Endothelial cell of umbilical vein (primary cell): ENCODE results near the gene TXNRD2. TPM values are rescaled to one million over a fixed set of nuclear protein-coding genes. Genes with fewer than 3 reads are reported as not detected.

Experiments
- BruUV-seq: library from RNA; stranded (reverse); fragments of 400-500 nt; replicated peaks from 2 replicates; lab custom pipeline; 2021; lab: Mats Ljungman, UMichigan
- CTCF ChIA-PET: fragments of 300-600, 350-600 bp; sonication (Branson Sonifier 250); formaldehyde crosslinking; loops from one replicate; lab custom pipeline; 2021; ENCODE audit warnings: antibody characterized with exemption, inconsistent platforms; lab: Charles Lee
- POLR2A ChIA-PET: fragments of 300-600, 350-600 bp; sonication (Branson Sonifier 250); formaldehyde crosslinking; loops from one replicate; lab custom pipeline; 2021; ENCODE audit warnings: antibody characterized with exemption, inconsistent platforms; lab: Charles Lee
- DNase-seq: peaks from one replicate; pipeline ENCODE4 v3.0.0-alpha.2; 2011; ENCODE audit warnings: low read depth, low spot score
- FAIRE-seq: peaks from 2 replicates; lab custom pipeline; 2011; peaks lifted over from hg19 to GRCh38; lab: Jason Lieb, UNC
- H2AFZ ChIP-seq: 2 replicates; pipeline ENCODE4 v1.6.0; 2012; ENCODE audit warnings: low read depth, low read length, control low read depth, inconsistent platforms
- H3K27ac ChIP-seq: 2 replicates; pipeline ENCODE4 v1.5.1; 2011; ENCODE audit warnings: low read depth, mild to moderate bottlenecking, control low read depth, low read length, moderate library complexity; ENCODE audit not compliant: insufficient read depth
- H3K27me3 ChIP-seq, 2 experiments: 2 replicates each; pipeline versions ENCODE4 v1.6.0 to v1.6.1; 2011; ENCODE audit warnings: low read length in 2 of 2, mixed read lengths in 1 of 2; ENCODE audit not compliant: control insufficient read depth in 2 of 2, insufficient read depth in 2 of 2
- H3K36me3 ChIP-seq, 2 experiments: 2 replicates in 1 of 2; 3 replicates in 1 of 2; pipeline ENCODE4 v1.5.1; 2011; ENCODE audit warnings: low read length in 2 of 2, mild to moderate bottlenecking in 1 of 2, moderate library complexity in 1 of 2; ENCODE audit not compliant: control insufficient read depth in 2 of 2, insufficient read depth in 2 of 2; ENCODE audit errors: extremely low read depth in 1 of 2
- H3K4me1 ChIP-seq: 3 replicates; pipeline ENCODE4 v1.5.1; 2011; ENCODE audit warnings: mild to moderate bottlenecking, low read length; ENCODE audit not compliant: control insufficient read depth, insufficient read depth; ENCODE audit errors: extremely low read depth
- H3K4me2 ChIP-seq: 2 replicates; pipeline ENCODE4 v1.6.1; 2011; ENCODE audit warnings: low read length, control low read depth, mixed read lengths; ENCODE audit not compliant: insufficient read depth
- H3K4me3 ChIP-seq, 3 experiments: fragments of 200-600 bp in 1 of 3; sonication (generic), shearing (Covaris generic) in 1 of 3; replicated peaks in 1 of 3; 2 replicates each; pipeline ENCODE4 v1.5.1; 2011 to 2016; ENCODE audit warnings: control low read depth in 3 of 3, low read length in 3 of 3, mild to moderate bottlenecking in 2 of 3, inconsistent platforms in 1 of 3, low read depth in 1 of 3, moderate library complexity in 1 of 3; ENCODE audit not compliant: insufficient read depth in 1 of 3
- H3K79me2 ChIP-seq: 2 replicates; pipeline ENCODE4 v1.6.0; 2012; ENCODE audit warnings: low read length, inconsistent platforms; ENCODE audit not compliant: control insufficient read depth, insufficient read depth
- H3K9ac ChIP-seq: replicated peaks from 2 replicates; pipeline ENCODE3; 2011; ENCODE audit warnings: low read length, control low read depth; ENCODE audit not compliant: insufficient read depth; ENCODE audit errors: extremely low read depth
- H3K9me1 ChIP-seq: replicated peaks from 3 replicates; pipeline ENCODE4 v1.6.0; 2011; ENCODE audit warnings: mild to moderate bottlenecking, low read length; ENCODE audit not compliant: control insufficient read depth, insufficient read depth; ENCODE audit errors: extremely low read depth
- H3K9me3 ChIP-seq: replicated peaks from 2 replicates; pipeline ENCODE4 v1.5.1; 2012; ENCODE audit warnings: low read length, inconsistent platforms; ENCODE audit not compliant: control insufficient read depth, insufficient read depth
- H4K20me1 ChIP-seq: replicated peaks from 2 replicates; pipeline ENCODE3; 2011; ENCODE audit warnings: mild to moderate bottlenecking, low read length; ENCODE audit not compliant: control insufficient read depth, insufficient read depth; ENCODE audit errors: extremely low read depth
- CTCF ChIP-seq, 2 donors: IDR thresholded peaks; 1 replicate in 1 of 2; 2 replicates in 1 of 2; pipeline ENCODE4 v1.5.1; 2011; ENCODE audit warnings: low read length in 2 of 2, mild to moderate bottlenecking in 2 of 2, moderate library complexity in 2 of 2, control low read depth in 1 of 2, inconsistent platforms in 1 of 2, low read depth in 1 of 2; ENCODE audit not compliant: insufficient read depth in 1 of 2; ENCODE audit errors: extremely low read depth in 1 of 2
- EZH2 ChIP-seq: IDR thresholded peaks from 2 replicates; pipeline ENCODE4 v1.6.1; 2012; ENCODE audit warnings: borderline replicate concordance, low read depth, mild to moderate bottlenecking, moderate library complexity, low read length, inconsistent platforms; ENCODE audit not compliant: severe bottlenecking
- FOS ChIP-seq: IDR thresholded peaks from 2 replicates; pipeline ENCODE4 v1.6.1; 2011; ENCODE audit warnings: mild to moderate bottlenecking, low read length, moderate library complexity, borderline replicate concordance; ENCODE audit not compliant: insufficient read depth
- GATA2 ChIP-seq: IDR thresholded peaks from 2 replicates; pipeline ENCODE4 v1.7.0; 2011; ENCODE audit warnings: low read depth, mild to moderate bottlenecking, moderate library complexity, mixed read lengths, low read length; ENCODE audit not compliant: insufficient read length, insufficient read depth
- JUN ChIP-seq: IDR thresholded peaks from 2 replicates; pipeline ENCODE4 v1.6.1; 2011; ENCODE audit warnings: borderline replicate concordance, low read depth; ENCODE audit not compliant: insufficient read length, insufficient read depth
- MAX ChIP-seq: IDR thresholded peaks from 2 replicates; pipeline ENCODE4 v1.6.1; 2011; ENCODE audit not compliant: insufficient read depth, insufficient read length
- MYC ChIP-seq: IDR thresholded peaks from one replicate; pipeline ENCODE4 v1.6.1; 2011; ENCODE audit warnings: mild to moderate bottlenecking, low read depth, low read length
- POLR2A ChIP-seq: IDR thresholded peaks from 2 replicates; pipeline ENCODE4 v1.6.1; 2012; ENCODE audit warnings: low read depth, mild to moderate bottlenecking, control low read depth, low read length
- POLR2AphosphoS5 ChIP-seq: IDR thresholded peaks from 2 replicates; pipeline ENCODE4 v1.6.1; 2012; ENCODE audit warnings: low read depth, mild to moderate bottlenecking, control low read depth, low read length, moderate library complexity; ENCODE audit not compliant: insufficient read depth
- dilution Hi-C: fragments of 300-500 bp; cut with MboI; formaldehyde crosslinking; loops from one replicate; pipeline ENCODE4 v1.15.0; 2019; ENCODE audit warnings: low sequenced_read_pairs; ENCODE audit not compliant: extremely low pct_ligation_motif_present
- intact Hi-C: fragments of 100-400 bp; cut with micrococcal nuclease; formaldehyde crosslinking; loops from one replicate; pipeline ENCODE4 v1.10.0; 2022
- polyA plus RNA-seq, 4 experiments: library from polyadenylated mRNA; depleted of rRNA in 3 of 4; stranded (reverse) in 3 of 4; unstranded in 1 of 4; fragments of >200 nt; gene quantifications; 2 replicates each; pipeline versions ENCODE4 v1.2.1 to v1.2.3, GENCODE V29; 2011 to 2012; ENCODE audit warnings: missing spikeins in 1 of 4
- total RNA-seq: library from RNA; stranded (reverse); gene quantifications from 2 replicates; pipeline ENCODE4 v1.2.3, GENCODE V29; 2021

Gene TXNRD2
- total and polyA plus RNA-seq, 2 donors (not counting 3 experiments of a cell fraction or from before 2014, with no cell fraction given): 211 to 440 TPM

- H3K27me3 ChIP-seq: no peaks in the 10 kb centered on the region
- intact Hi-C loops: loop anchor here (1.0 to 2.0 kb wide), 3 partner anchors 10 to 68 kb away; no protein-coding TSS in a partner anchor
- peak; percentile 100 for FAIRE-seq
Measured at GRCh38 chr22:19880786-19881569, 60.6 kb downstream of the TXNRD2 start.

More at GRCh38 chr22:19880786-19881569, 60.6 kb downstream of the TXNRD2 start:
- Histone ChIP-seq H3K9ac (peak overlapping the region; percentile 95), H3K9me3 (no peaks in the 10 kb centered on the region), H4K20me1 (no peaks in the 10 kb centered on the region), H3K79me2 (peaks cover 49% of the 10 kb centered on the region), H3K9me1 (no peaks in the 10 kb centered on the region), H2AFZ (no peak overlapping the region), H3K4me1 (peaks cover 69% of the 10 kb centered on the region), H3K36me3 (peaks cover 7 to 11% of the 10 kb centered on the region in 2 experiments), H3K4me3 (peak overlapping the region; percentile 6 to 80 (median 57)), H3K4me2 (peak overlapping the region; percentile 72), H3K27ac (peak overlapping the region; percentile 95)
- BruUV-seq: TSS peak; percentile 74
- ChIA-PET CTCF (interaction anchor here (1.2 to 1.7 kb wide), 4 partner anchors 9 to 157 kb away, joined by 4 to 9 read pairs (median 4); partner anchors contain the start of genes GNB1L, GP1BB and RTL10), POLR2A (interaction anchor here (1.3 to 1.8 kb wide), 3 partner anchors 9 to 11 kb away, joined by 3 to 9 read pairs (median 6); no protein-coding TSS in a partner anchor)
- dilution Hi-C loops: no loop called here
- DNase-seq: peak; percentile 96
- TF ChIP-seq CTCF (IDR thresholded peaks at IDR 0.05; ENCODE audit: extremely low read depth in 1 of 2, insufficient read depth in 1 of 2, low read depth in 1 of 2, low read length in 2 of 2): no peak
- TF ChIP-seq JUN: peak; percentile 88
- peak; percentile 77 for TF ChIP-seq POLR2A
- no peak for TF ChIP-seq MAX
- TF ChIP-seq EZH2: no peak
- TF ChIP-seq POLR2AphosphoS5: peak; percentile 99
- peak; percentile 100 for TF ChIP-seq GATA2
- TF ChIP-seq FOS: peak; percentile 94
- no peak for TF ChIP-seq MYC
